ENCODE results near the gene ADAMTS20. TPM values are rescaled to one million over a fixed set of nuclear protein-coding genes. Genes with fewer than 3 reads are reported as not detected.
"Not testable (repeated sequence)": the region's sequence is repeated elsewhere in the genome, so short reads cannot be mapped to it uniquely, and the experiment has no call there.

Gene ADAMTS20, protein sequence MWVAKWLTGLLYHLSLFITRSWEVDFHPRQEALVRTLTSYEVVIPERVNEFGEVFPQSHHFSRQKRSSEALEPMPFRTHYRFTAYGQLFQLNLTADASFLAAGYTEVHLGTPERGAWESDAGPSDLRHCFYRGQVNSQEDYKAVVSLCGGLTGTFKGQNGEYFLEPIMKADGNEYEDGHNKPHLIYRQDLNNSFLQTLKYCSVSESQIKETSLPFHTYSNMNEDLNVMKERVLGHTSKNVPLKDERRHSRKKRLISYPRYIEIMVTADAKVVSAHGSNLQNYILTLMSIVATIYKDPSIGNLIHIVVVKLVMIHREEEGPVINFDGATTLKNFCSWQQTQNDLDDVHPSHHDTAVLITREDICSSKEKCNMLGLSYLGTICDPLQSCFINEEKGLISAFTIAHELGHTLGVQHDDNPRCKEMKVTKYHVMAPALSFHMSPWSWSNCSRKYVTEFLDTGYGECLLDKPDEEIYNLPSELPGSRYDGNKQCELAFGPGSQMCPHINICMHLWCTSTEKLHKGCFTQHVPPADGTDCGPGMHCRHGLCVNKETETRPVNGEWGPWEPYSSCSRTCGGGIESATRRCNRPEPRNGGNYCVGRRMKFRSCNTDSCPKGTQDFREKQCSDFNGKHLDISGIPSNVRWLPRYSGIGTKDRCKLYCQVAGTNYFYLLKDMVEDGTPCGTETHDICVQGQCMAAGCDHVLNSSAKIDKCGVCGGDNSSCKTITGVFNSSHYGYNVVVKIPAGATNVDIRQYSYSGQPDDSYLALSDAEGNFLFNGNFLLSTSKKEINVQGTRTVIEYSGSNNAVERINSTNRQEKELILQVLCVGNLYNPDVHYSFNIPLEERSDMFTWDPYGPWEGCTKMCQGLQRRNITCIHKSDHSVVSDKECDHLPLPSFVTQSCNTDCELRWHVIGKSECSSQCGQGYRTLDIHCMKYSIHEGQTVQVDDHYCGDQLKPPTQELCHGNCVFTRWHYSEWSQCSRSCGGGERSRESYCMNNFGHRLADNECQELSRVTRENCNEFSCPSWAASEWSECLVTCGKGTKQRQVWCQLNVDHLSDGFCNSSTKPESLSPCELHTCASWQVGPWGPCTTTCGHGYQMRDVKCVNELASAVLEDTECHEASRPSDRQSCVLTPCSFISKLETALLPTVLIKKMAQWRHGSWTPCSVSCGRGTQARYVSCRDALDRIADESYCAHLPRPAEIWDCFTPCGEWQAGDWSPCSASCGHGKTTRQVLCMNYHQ (N-terminal part only)
- not detected for total RNA-seq
- long read RNA-seq, result 0 reads

DNA sequence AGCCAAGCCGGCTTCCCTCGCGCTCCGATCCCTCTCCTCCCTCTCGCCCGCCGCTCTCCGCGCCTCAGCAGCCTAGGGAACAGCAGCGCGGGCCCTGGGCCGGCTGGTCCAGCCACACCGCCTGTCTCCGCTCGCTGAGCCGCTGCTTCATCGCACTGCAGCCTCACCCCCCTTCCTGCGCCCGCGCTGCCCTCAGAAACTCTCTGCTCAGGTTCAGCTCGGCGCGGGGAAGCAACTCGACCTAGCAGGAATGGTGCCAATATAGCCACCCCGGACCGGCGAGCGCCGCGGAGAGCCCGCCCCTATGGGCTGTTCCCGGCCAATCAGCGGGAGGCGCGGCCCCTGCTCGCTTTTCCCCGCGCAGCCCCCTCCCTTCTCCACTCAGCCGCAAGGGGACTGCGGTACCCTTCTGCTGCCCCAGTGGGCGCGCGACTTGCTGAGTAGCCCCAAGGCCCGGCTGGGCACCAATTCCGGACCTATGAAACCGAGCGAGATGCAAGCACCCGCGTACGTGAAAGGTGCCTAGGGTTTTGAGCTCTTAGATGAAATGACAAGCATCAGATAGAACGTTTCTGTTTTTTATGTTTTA, at the start of gene ADAMTS20:
TSS of gene ADAMTS20 (minus strand) at position 233 of the 589 bp plus-strand sequence. CDS start 282 bp downstream, outside the sequence.
- intact Hi-C loops (cut with DNase I, micrococcal nuclease), result no loop called here
- ATAC-seq, result no peak

DNA sequence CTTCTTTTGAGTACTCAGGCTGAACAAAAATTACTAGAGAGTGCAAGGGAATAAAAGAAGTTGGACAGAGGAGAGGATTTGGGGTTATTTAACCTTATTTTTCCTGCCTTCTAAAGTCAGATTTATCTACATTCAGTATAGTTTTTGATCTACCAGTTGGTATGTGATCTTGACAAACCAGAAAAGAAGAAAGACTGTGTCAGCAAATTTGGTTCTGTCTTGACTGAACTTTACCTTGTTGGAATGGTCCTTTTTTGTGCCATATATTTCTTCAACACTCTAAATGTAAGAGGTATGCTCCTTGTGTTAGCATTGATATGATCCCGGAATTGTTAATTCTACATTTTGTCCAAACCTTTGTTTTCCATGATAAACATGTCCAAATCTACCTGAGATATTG, 47.7 kb upstream of the ADAMTS20 start:
- intact Hi-C loops (cut with DNase I, micrococcal nuclease), result no loop called here
- DNase-seq, result no peak
- ATAC-seq, result no peak

More for the DNA sequence above, at the start of gene ADAMTS20:
- no peak for DNase-seq

DNA sequence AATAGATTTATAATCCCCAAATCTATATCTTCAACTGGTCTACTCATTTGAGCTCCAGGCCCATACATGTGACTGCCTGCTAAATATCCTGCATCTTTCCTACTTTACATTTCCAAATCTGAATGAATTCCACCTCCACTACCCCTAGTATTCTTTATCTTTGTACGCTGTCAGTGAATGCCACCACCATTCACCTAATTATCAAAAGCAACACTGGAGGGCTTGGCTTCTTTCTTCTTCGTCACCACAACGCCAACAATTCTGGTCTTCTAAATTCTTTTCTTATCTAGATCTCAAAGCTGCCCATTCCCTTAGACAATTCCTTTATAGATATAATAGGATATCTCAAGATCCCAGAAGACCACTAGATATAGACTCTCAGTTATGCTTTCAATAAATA, 47.1 kb upstream of the ADAMTS20 start:
- no peak for ATAC-seq
- DNase-seq, result no peak
- intact Hi-C loops (cut with DNase I, micrococcal nuclease), result no loop called here

DNA sequence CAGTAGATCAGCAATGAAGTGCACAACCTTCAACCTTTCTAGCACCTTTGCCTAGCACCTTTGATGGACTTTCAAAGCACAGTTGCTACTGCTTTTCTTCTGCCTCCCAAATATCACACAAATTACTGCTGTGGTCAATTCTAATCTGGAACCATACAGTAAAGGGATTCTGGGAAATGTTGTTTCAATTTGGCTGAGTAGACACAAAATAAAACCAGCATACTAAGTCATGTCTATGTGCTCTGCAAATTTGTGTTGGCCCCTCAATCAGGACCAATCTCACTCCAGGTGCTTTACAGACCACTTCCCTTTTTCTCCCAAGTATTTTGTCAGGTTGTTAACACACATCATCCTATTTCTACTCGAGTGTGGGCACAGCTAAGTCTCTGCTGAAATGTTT, 38.3 kb upstream of the ADAMTS20 start:
- ATAC-seq (no peak), DNase-seq (no peak)
- intact Hi-C loops (cut with DNase I, micrococcal nuclease), result no loop called here

DNA sequence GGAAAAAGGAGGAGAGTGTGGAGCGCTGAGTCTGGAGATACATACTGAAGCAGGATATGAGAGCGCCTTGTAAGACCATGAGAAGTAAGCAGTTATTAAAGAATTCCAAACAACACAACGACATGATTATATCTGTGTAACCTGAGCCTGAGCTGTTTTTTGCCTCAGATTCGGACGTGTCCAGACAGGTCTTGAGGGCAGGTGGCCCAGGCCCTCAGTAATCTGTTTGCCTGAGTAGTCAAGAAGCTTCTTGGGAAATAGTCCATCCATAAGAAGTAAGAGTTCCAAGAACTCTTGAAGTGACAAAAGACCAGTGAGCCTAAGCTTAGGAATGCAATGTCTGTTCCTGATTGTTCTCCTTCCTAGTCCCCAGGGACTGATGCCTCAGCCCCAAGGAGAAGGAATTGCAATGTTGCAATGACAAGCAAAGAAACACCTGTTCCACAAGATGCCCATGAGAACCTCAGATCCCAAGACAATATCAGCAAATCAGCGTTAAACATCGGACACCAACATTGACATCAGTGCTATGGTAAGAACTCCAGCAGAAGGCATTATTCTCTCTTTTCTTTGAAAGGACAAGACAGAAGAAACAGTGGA, 34.7 kb upstream of the ADAMTS20 start:
- intact Hi-C loops (cut with DNase I, micrococcal nuclease), result no loop called here

DNA sequence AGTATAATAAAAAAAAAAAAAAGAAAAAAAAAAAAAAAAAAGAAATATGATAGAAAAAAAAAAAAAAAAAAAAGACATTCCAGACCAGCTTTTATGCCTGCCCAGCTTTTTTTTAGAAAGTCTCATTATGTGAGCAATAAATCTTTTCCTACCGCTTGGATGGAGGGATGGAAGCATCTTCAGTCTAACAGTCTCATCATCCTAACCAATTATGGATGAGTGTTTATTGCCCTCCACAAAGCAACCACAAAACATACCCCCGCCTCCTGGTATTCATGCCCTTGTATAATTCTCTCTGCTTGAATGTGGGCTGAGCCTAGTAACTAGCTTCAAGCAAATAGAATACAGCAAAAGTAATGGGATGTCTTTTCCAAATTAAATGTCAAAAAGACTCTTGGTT, 33.7 kb upstream of the ADAMTS20 start:
- intact Hi-C loops (cut with DNase I, micrococcal nuclease), result no loop called here
- ATAC-seq (no peak), DNase-seq (no peak)

More for the DNA sequence above, 34.7 kb upstream of the ADAMTS20 start:
- DNase-seq, result no peak
- ATAC-seq, result no peak

DNA sequence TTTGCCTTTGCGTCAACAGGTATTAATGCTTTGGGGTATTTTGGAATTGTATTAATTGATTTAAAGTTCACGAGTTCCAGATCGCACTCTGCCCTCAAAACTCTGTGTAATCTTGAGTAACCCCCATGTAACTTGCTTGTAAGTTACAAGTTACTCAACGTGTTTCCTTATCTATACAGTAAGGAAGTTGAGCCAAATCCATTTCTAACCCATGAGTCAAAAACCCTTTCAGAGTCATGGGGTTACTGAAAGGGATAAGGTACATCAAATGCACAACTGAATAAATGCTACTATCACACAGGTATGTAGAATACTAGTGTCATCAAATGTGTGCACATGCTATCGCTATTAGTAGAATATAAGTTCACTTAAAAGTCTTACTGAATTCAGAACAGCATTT, 28.6 kb upstream of the ADAMTS20 start:
- ATAC-seq, result no peak
- intact Hi-C loops (cut with DNase I, micrococcal nuclease), result no loop called here
- DNase-seq, result no peak

DNA sequence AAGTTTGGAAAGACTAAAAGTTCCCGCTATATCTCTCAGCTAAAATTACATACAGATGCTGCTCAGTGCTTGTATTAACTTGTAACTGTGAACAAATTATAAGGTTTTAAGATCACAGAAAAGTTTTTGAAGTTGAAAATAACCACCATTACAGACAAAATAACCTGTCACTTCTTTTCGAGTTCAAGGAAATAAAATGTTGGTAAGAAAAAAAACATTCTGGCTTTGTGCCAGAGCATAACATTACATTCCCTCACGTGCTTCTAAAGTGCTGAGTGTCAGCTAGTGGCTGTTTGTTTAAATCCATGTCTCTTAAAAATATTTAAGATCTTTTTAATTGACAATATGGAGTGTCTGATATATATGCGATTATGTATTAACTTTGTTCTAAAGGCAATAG, 27.2 kb upstream of the ADAMTS20 start:
- ATAC-seq, result no peak
- intact Hi-C loops (cut with DNase I, micrococcal nuclease), result no loop called here

DNA sequence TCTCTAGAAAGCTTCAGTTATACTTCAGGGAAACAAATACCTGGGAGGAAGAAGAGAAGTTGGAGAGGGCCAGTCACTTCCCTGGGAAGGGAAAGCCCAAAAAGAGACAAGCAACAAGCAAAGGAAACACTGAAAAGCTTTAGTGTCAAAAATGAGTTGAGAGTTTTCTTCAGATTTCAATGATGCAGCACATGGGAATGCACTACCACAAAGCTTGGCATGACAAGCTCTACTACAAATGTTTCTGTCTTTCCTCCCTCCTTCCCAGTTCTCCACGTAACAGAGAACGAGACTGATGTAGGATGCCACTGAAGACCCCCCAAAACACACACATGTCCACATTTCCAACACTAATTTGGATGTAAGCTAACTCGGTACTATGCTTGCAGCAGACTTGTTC, 26.8 kb upstream of the ADAMTS20 start:
- ATAC-seq (no peak), DNase-seq (no peak)
- intact Hi-C loops (cut with DNase I, micrococcal nuclease), result no loop called here

More for the DNA sequence above, 27.2 kb upstream of the ADAMTS20 start:
- DNase-seq, result no peak

DNA sequence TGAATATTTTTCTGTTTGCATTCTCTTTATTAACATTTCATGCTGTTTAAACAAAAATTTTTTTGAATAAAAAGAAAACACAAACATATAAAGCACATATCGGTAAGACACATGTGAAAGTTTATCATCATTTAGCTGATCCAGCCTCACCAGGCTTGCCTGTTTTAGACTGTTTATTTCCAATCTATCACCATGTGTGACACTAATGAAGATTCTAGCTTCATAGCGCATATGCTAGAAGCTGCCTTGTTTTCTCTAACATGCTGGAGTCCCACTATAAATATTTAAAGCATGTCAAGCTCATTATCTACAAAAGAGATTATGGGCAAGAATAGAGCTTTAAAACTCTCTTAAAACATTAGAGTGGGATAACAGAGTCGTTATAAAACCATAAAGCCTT, 25.4 kb upstream of the ADAMTS20 start:
- ATAC-seq, result no peak
- no peak for DNase-seq
- intact Hi-C loops (cut with DNase I, micrococcal nuclease), result no loop called here

DNA sequence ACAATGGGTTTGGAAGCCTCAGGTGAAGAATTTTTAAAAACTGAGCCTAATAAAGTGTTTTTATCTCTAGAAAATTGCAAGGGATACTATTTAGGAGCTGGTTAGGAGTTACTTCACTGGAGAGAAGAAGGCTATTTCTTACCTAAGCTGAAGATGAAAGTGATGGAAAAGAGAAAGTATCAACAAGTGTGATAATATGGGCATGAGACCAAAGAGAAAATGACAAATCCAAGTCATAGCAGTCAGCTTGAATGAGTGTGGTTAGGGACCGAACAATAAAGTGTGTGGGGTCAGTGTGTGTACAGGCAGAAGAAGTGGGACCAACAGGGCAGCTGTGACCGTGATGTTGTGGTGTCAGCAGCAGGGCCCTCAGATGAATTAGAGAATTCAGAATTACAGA, 24.2 kb upstream of the ADAMTS20 start:
- DNase-seq (no peak), ATAC-seq (no peak)
- intact Hi-C loops (cut with DNase I, micrococcal nuclease), result no loop called here

DNA sequence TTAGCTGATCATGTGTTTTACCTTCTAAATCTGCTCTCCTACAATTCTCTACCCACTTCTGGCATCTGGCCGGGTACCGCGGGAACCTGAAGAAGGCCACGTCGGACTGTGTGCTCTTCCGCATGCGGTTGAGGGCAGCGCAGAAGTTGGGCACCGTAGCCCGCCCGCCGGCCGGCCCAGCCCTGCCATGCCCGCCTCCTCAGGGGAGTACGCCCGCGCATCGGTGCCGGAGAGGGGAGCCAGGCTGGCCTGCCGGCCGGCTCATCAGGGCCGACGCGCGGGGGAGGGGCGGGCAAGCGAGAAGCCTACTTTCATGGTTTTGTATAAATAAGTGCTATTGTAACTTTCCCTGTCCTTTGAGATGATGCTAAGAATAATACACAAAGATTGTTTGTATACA, 19.9 kb upstream of the ADAMTS20 start:
- ATAC-seq, result no peak
- intact Hi-C loops (cut with DNase I, micrococcal nuclease), result no loop called here

DNA sequence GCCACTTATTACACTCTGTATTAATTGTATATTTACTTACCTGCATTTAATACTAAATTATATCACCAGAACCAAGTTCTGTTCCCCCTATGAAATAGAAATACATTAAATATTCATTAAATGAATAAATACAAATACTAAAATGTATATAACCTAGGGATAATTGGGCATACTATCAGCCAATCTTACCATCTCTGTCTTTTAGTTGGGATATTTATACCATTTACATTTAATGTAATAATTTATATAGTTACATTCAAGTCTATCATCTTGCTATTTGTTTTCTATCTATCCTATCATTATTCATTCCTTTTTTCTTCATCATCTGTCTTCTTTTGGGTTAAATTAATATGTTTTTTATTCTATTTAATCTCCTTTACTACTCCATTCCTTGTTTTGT, 4.1 kb upstream of the ADAMTS20 start:
- intact Hi-C loops (cut with DNase I, micrococcal nuclease), result no loop called here
- DNase-seq (no peak), ATAC-seq (no peak)

More for the DNA sequence above, 19.9 kb upstream of the ADAMTS20 start:
- DNase-seq, result no peak

DNA sequence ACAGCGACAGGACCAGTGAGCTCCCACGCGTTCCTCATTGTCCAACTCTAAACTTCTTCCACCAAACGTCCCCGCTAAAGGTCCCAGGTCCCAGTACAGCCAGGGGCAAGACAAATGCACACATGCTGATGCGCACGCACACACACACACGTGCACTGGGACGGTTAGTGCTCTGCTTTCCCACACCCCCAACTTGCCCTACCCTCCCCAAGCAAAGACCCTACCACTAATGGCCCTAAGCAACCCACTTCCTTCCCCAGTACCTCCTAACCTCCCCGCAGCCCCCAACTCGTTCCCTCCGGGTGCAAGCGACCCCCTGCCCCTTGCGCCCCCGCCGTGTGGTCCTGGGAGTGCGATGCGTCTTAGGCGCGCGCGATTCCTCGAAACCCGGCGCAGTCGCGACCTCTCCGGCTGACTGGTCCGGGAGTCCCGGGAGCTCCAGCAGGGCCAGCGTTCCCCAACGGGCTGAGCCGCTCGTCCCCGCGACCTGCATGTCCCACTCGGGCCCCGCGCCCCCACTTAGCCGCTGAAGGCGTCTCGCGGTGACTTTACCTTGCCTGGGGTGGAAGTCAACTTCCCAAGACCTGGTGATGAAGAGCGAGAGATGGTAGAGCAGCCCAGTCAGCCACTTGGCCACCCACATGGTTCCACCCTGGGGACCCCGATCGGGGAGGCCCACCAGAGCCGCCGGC, 578 bp downstream of the ADAMTS20 start:
- DNase-seq (no peak), ATAC-seq (no peak)
- intact Hi-C loops (cut with DNase I, micrococcal nuclease), result no loop called here

DNA sequence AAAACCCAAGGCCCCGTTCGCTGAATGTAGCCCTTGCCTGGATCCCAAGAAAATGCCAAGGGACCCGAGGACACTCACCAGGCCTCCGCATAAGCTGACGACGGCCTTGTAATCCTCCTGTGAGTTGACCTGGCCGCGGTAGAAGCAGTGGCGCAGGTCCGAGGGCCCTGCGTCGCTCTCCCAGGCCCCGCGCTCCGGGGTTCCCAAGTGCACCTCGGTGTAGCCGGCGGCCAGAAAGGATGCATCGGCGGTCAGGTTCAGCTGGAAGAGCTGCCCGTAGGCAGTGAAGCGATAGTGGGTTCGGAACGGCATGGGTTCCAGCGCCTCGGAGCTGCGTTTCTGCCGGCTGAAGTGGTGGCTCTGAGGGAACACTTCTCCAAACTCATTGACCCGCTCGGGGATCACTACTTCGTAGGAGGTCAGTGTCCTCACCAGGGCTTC, 1.2 kb downstream of the ADAMTS20 start:
- intact Hi-C loops (cut with DNase I, micrococcal nuclease), result no loop called here
- ATAC-seq (no peak), DNase-seq (no peak)

DNA sequence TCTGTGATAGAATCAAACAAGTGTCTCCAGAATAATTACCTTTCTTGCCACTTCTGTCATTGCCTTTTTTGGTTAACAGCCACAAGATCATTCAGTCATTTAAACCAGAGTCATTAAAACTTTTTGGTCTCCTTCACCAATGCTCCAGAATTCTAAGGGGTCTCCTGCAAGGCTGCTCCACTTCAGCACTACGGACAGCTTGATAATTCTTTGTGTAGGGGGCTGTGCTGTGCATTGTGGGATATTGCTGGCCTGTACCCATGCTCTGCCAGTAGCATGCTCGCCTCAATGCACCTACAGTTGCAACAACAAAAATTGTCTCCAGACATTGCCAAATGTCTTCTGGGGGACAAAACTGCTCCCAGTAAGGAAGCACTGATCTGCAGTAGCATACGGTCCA, 7.3 kb downstream of the ADAMTS20 start:
- ATAC-seq, result no peak
- intact Hi-C loops (cut with DNase I, micrococcal nuclease), result no loop called here

DNA sequence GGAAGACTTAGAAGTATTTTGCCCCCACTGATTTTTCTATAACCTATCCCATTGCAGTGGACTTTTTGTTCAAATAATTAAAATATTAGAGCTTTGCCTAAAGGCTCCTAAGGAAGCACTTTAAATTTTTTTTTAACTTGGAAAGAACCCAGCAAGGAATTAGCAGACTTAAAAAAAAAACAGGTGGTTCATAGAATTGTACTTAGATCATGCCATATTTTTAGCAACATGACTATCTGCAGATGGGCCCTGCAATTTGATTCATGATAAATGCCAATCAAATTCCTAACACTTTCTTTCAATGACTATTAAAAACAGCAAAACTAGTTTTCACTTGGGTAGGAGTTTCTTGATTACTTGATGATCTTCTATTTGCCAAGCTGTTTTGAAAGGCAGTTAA, 11.5 kb downstream of the ADAMTS20 start:
- no peak for DNase-seq
- no peak for ATAC-seq
- intact Hi-C loops (cut with DNase I, micrococcal nuclease), result no loop called here

More for the DNA sequence above, 7.3 kb downstream of the ADAMTS20 start:
- no peak for DNase-seq

DNA sequence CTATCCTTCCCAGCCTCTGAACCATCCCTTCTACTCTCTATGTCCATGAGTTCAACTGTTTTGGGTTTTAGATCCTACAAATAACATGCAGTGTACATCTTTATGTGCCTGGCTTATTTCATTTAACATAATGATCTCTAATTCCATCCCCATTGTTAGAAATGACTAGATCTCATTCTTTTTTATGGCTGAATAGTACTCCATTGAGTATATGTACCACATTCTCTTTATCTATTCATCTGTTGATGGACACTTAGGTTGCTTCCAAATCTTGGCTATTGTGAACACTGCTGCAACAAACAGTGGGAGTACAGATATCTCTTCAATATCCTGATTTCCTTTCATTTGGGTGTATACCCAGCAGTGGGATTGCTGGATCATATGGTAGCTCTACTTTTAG, 14.3 kb downstream of the ADAMTS20 start:
- ATAC-seq; intact Hi-C loops (cut with DNase I, micrococcal nuclease); DNase-seq: not testable (repeated sequence)

Data from left colon (tissue), 2 donors.